IMR-90 (cell line): Measurements from ENCODE around the gene RPUSD1. TPM values are rescaled to one million over a fixed set of nuclear protein-coding genes. Genes with fewer than 3 reads are reported as not detected.

Source experiments
- ATAC-seq: fragments of 200-7000 bp; cut with Tn5 transposase; 2 replicates; pipeline ENCODE4 v1.9.1; 2020; ENCODE audit warnings: low read depth, mild to moderate bottlenecking, moderate library complexity
- BruUV-seq: library from RNA; stranded (reverse); fragments of 400-500 nt; replicated peaks from 2 replicates; lab custom pipeline; 2021; lab: Mats Ljungman, UMichigan
- CTCF ChIA-PET: fragments of 300-600 bp; formaldehyde crosslinking; extraction: SDS; loops from one replicate; lab custom pipeline; 2021; ENCODE audit warnings: antibody characterized with exemption; lab: Yijun Ruan, JAX
- POLR2A ChIA-PET: fragments of 300-600 bp; sonication (Branson Sonifier 250); formaldehyde crosslinking; loops from one replicate; lab custom pipeline; 2022; ENCODE audit warnings: antibody characterized with exemption; ENCODE audit not compliant: unreplicated experiment; lab: Charles Lee
- DNase-seq: peaks from one replicate; pipeline ENCODE4 v3.0.0; 2013
- H2AFZ ChIP-seq: replicated peaks from 2 replicates; pipeline ENCODE3; 2013; ENCODE audit warnings: low read length, mild to moderate bottlenecking; ENCODE audit not compliant: poor library complexity
- H2AK5ac ChIP-seq: 2 replicates; pipeline ENCODE4 v1.6.1; 2013; ENCODE audit warnings: low read depth, low read length, inconsistent platforms
- H2AK9ac ChIP-seq: replicated peaks from 2 replicates; pipeline ENCODE3; 2013; ENCODE audit warnings: mild to moderate bottlenecking, low read depth, low read length, moderate library complexity; ENCODE audit not compliant: poor library complexity
- H2BK120ac ChIP-seq: 2 replicates; pipeline ENCODE4 v1.6.1; 2013; ENCODE audit warnings: low read depth, low read length, inconsistent platforms
- H2BK15ac ChIP-seq: 3 replicates; pipeline ENCODE4 v1.6.1; 2013; ENCODE audit warnings: low read depth, low read length, inconsistent platforms
- H2BK20ac ChIP-seq: 2 replicates; pipeline ENCODE4 v1.6.1; 2013; ENCODE audit warnings: low read depth, mild to moderate bottlenecking, inconsistent platforms, low read length, moderate library complexity
- H2BK5ac ChIP-seq: 2 replicates; pipeline ENCODE4 v1.6.1; 2013; ENCODE audit warnings: mild to moderate bottlenecking, low read depth, low read length, inconsistent platforms; ENCODE audit not compliant: poor library complexity, severe bottlenecking
- H3K14ac ChIP-seq: replicated peaks from 2 replicates; pipeline ENCODE4 v1.6.1; 2013; ENCODE audit warnings: low read depth, low read length, inconsistent platforms
- H3K18ac ChIP-seq: 2 replicates; pipeline ENCODE4 v1.6.1; 2013; ENCODE audit warnings: low read depth, low read length, control low read depth
- H3K23ac ChIP-seq: 2 replicates; pipeline ENCODE4 v1.6.1; 2013; ENCODE audit warnings: low read depth, low read length, inconsistent platforms
- H3K27ac ChIP-seq: 2 replicates; pipeline ENCODE4 v1.5.1; 2013; ENCODE audit warnings: mild to moderate bottlenecking, control low read depth, low read length; ENCODE audit not compliant: insufficient read depth
- H3K27me3 ChIP-seq: 2 replicates; pipeline ENCODE4 v1.6.1; 2013; ENCODE audit warnings: low read length; ENCODE audit not compliant: control insufficient read depth, insufficient read depth
- H3K36me3 ChIP-seq: 2 replicates; pipeline ENCODE4 v1.6.1; 2013; ENCODE audit warnings: low read length, mixed read lengths; ENCODE audit not compliant: control insufficient read depth, insufficient read depth
- H3K4ac ChIP-seq: 2 replicates; pipeline ENCODE4 v1.6.1; 2013; ENCODE audit warnings: low read depth, low read length, inconsistent platforms
- H3K4me1 ChIP-seq: 2 replicates; pipeline ENCODE4 v1.6.1; 2013; ENCODE audit warnings: low read length, mixed read lengths; ENCODE audit not compliant: control insufficient read depth, insufficient read depth
- H3K4me2 ChIP-seq: 2 replicates; pipeline ENCODE4 v1.6.1; 2013; ENCODE audit warnings: low read depth, mild to moderate bottlenecking, control low read depth, low read length, moderate library complexity
- H3K4me3 ChIP-seq: 2 replicates; pipeline ENCODE4 v1.5.1; 2013; ENCODE audit warnings: low read depth, mild to moderate bottlenecking, control low read depth, low read length, moderate library complexity; ENCODE audit not compliant: insufficient read depth
- H3K56ac ChIP-seq: 2 replicates; pipeline ENCODE4 v1.6.1; 2013; ENCODE audit warnings: low read length, inconsistent platforms; ENCODE audit not compliant: insufficient read depth; ENCODE audit errors: extremely low read depth
- H3K79me1 ChIP-seq, 2 experiments: 2 replicates each; pipeline ENCODE4 v1.6.1; 2013; ENCODE audit warnings: low read length in 2 of 2, inconsistent platforms in 1 of 2, low read depth in 1 of 2
- H3K9ac ChIP-seq: 2 replicates; pipeline ENCODE4 v1.6.1; 2013; ENCODE audit warnings: low read depth, low read length, control low read depth
- H3K9me1 ChIP-seq: 2 replicates; pipeline ENCODE4 v1.6.1; 2013; ENCODE audit warnings: low read length, inconsistent platforms; ENCODE audit not compliant: insufficient read depth
- H3K9me3 ChIP-seq: 2 replicates; pipeline ENCODE4 v1.6.1; 2013; ENCODE audit warnings: low read length; ENCODE audit not compliant: control insufficient read depth, insufficient read depth
- H4K20me1 ChIP-seq: 2 replicates; pipeline ENCODE4 v1.6.1; 2013; ENCODE audit warnings: low read length, inconsistent platforms; ENCODE audit not compliant: insufficient read depth
- H4K5ac ChIP-seq: 2 replicates; pipeline ENCODE4 v1.6.1; 2013; ENCODE audit warnings: mild to moderate bottlenecking, low read depth, low read length, control low read depth
- H4K8ac ChIP-seq, 2 experiments: 2 replicates each; pipeline ENCODE4 v1.6.1; 2013; ENCODE audit warnings: low read depth in 2 of 2, low read length in 2 of 2, control low read depth in 1 of 2, inconsistent platforms in 1 of 2
- H4K91ac ChIP-seq: 2 replicates; pipeline ENCODE4 v1.6.1; 2013; ENCODE audit warnings: low read depth, low read length, inconsistent platforms; ENCODE audit not compliant: insufficient read depth
- BHLHE40 ChIP-seq: fragments of 150-350 bp; IDR thresholded peaks from 2 replicates; pipeline ENCODE4 v1.6.1; 2016; ENCODE audit warnings: mild to moderate bottlenecking, low read depth, low read length
- CEBPB ChIP-seq: IDR thresholded peaks from 2 replicates; pipeline ENCODE4 v1.6.1; 2012; ENCODE audit warnings: low read depth, low read length, improper control_type of control experiment
- CHD1 ChIP-seq: IDR thresholded peaks from 2 replicates; pipeline ENCODE4 v1.6.1; 2012; ENCODE audit warnings: low read depth, low read length, improper control_type of control experiment
- FOS ChIP-seq: fragments of 150-350 bp; IDR thresholded peaks from 2 replicates; pipeline ENCODE4 v1.6.1; 2016; ENCODE audit warnings: low read depth, low read length
- MAFK ChIP-seq: IDR thresholded peaks from 2 replicates; pipeline ENCODE4 v1.6.1; 2012; ENCODE audit warnings: low read depth, low read length, improper control_type of control experiment
- MAZ ChIP-seq: IDR thresholded peaks from 2 replicates; pipeline ENCODE4 v1.6.1; 2012; ENCODE audit warnings: low read depth, mild to moderate bottlenecking, low read length, improper control_type of control experiment, moderate library complexity, borderline replicate concordance
- MXI1 ChIP-seq: IDR thresholded peaks from 2 replicates; pipeline ENCODE4 v1.6.1; 2012; ENCODE audit warnings: low read depth, mild to moderate bottlenecking, low read length, moderate library complexity, borderline replicate concordance
- NFE2L2 ChIP-seq: fragments of 150-350 bp; IDR thresholded peaks from 2 replicates; pipeline ENCODE4 v1.6.1; 2016; ENCODE audit warnings: low read depth, mild to moderate bottlenecking, low read length
- POLR2A ChIP-seq: IDR thresholded peaks from 2 replicates; pipeline ENCODE4 v1.6.1; 2012; ENCODE audit warnings: mild to moderate bottlenecking, low read depth, low read length
- RAD21 ChIP-seq: IDR thresholded peaks from 2 replicates; pipeline ENCODE4 v1.6.1; 2012; ENCODE audit warnings: low read length, improper control_type of control experiment
- RCOR1 ChIP-seq: IDR thresholded peaks from 2 replicates; pipeline ENCODE4 v1.6.1; 2012; ENCODE audit warnings: mild to moderate bottlenecking, low read length, improper control_type of control experiment; ENCODE audit not compliant: insufficient replicate concordance
- RFX5 ChIP-seq: IDR thresholded peaks from 2 replicates; pipeline ENCODE4 v1.8.0; 2012; ENCODE audit warnings: low read depth, mild to moderate bottlenecking, low read length, moderate library complexity
- SMC3 ChIP-seq: fragments of 150-350 bp; IDR thresholded peaks from 2 replicates; pipeline ENCODE4 v1.6.1; 2016; ENCODE audit warnings: low read depth, mild to moderate bottlenecking, antibody characterized with exemption, low read length, moderate library complexity
- WGBS, 2 experiments: methylation state at CpG; one replicate each; pipeline versions ENCODE4 v1.1.5 to v1.1.7; 2013; ENCODE audit warnings: missing lambda C conversion rate in 2 of 2; ENCODE audit not compliant: insufficient read length in 1 of 2; ENCODE audit errors: extremely low coverage in 2 of 2; 5-methylcytosine and 5-hydroxymethylcytosine counted together
- dilution Hi-C: fragments of 300-500 bp; cut with HindIII; formaldehyde crosslinking; loops from one replicate; pipeline ENCODE4 v1.14.3; 2018; ENCODE audit warnings: low sequenced_read_pairs; ENCODE audit not compliant: unreplicated experiment
- in situ Hi-C: fragments of 300-500 bp; cut with MboI; formaldehyde crosslinking; loops from 3 replicates; pipeline ENCODE4 v1.14.3; 2019; ENCODE audit warnings: low sequenced_read_pairs, inconsistent platforms, mixed read lengths
- intact Hi-C: fragments of 100-400 bp; cut with micrococcal nuclease; formaldehyde crosslinking; loops from 2 replicates; pipeline ENCODE4 v1.10.0; 2022
- polyA plus RNA-seq, 3 experiments: library from polyadenylated mRNA; depleted of rRNA; stranded (reverse); fragments of >200 nt; gene quantifications; 2 replicates each; pipeline ENCODE4 v1.2.3, GENCODE V29; 2012; ENCODE audit warnings: low replicate concordance in 1 of 3
- total RNA-seq: library from RNA; depleted of rRNA; stranded (reverse); fragments of >200 nt; gene quantifications from 2 replicates; pipeline ENCODE4 v1.2.3, GENCODE V29; 2012
- TF ChIP-seq, protein P1 (sequence below): fragments of 150-350 bp; IDR thresholded peaks from 2 replicates; pipeline ENCODE4 v1.6.1; 2016; ENCODE audit warnings: low read depth, mild to moderate bottlenecking, low read length, moderate library complexity, borderline replicate concordance
- TF ChIP-seq, protein P2 (sequence below): fragments of 150-350 bp; IDR thresholded peaks from 2 replicates; pipeline ENCODE4 v1.6.1; 2017; ENCODE audit warnings: mild to moderate bottlenecking, antibody characterized with exemption, low read length, low read depth
- TF ChIP-seq, protein P3 (sequence below): conservative IDR thresholded peaks from 2 replicates; pipeline ENCODE4 v1.5.1; 2012; ENCODE audit warnings: mild to moderate bottlenecking, low read depth, low read length, improper control_type of control experiment

Gene RPUSD1
- total and polyA plus RNA-seq, 2 of the 4 experiments (the other 2 are of a cell fraction): 13.1 to 32.3 TPM

DNA sequence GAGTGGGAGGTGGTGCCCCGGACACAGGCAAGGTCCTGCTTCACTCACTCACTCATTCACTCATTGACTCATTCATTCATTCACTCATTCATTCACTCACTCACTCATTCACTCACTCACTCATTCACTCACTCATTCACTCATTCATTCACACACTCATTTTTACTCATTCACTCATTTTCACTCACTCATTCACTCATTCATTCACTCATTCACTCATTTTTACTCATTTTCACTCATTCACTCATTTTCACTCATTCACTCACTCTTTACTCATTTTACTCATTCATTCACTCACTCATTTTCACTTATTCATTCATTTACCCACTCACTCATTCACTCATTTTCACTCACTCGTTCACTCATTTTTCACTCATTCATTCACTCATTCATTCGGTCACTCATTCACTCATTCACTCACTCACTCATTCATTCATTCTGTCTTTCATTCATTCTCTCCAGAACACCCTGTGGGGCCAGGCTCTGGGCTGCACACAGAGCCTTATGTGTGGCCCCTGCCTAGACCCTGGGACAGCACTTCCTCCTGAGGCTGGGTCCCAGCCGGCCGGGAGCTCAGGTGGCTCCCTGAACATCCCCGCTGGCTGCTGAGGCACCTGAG is 9.2 kb downstream of the RPUSD1 start:
- DNase-seq (no peak), ATAC-seq (no peak)
- Histone ChIP-seq H3K9ac (no peak overlapping the region), H2BK20ac (no peak overlapping the region), H4K8ac (no peak overlapping the region), H3K4me1 (peaks cover 5% of the 10 kb centered on the region; the same call in 1 of the 2 replicates), H2AFZ (no peak overlapping the region), H4K20me1 (no peaks in the 10 kb centered on the region), H4K5ac (no peak overlapping the region), H3K4ac (no peak overlapping the region), H3K18ac (no peak overlapping the region), H3K56ac (no peak overlapping the region), H3K4me2 (no peak overlapping the region), H2BK5ac (no peak overlapping the region), H3K23ac (no peak overlapping the region), H3K36me3 (no peaks in the 10 kb centered on the region), H3K27ac (no peak overlapping the region), H3K9me1 (no peaks in the 10 kb centered on the region), H2BK15ac (no peak overlapping the region), H3K14ac (no peak overlapping the region), H2BK120ac (no peak overlapping the region), H3K4me3 (no peak overlapping the region), H3K27me3 (peaks cover 9% of the 10 kb centered on the region; the same call in 1 of the 2 replicates), H3K9me3 (no peaks in the 10 kb centered on the region), H3K79me1 (no peaks in the 10 kb centered on the region), H2AK9ac (no peak overlapping the region), H4K91ac (no peak overlapping the region), H2AK5ac (no peak overlapping the region)
- intact Hi-C loops: no loop called here
- dilution Hi-C loops: no loop called here
- in situ Hi-C loops: no loop called here
- 86 to 100% methylated on average over 1 to 4 of the region's 6 CpGs for WGBS, 2 experiments
- no TSS peak for BruUV-seq
- CTCF ChIA-PET: no interaction called here
- TF ChIP-seq RAD21 (no peak), BHLHE40 (no peak), MAFK (no peak), SMC3 (no peak), MAZ (no peak), RFX5 (no peak), CEBPB (no peak), MXI1 (no peak), CHD1 (no peak), POLR2A (no peak), NFE2L2 (no peak), FOS (no peak), RCOR1 (no peak)
- TF ChIP-seq, protein P1, sequence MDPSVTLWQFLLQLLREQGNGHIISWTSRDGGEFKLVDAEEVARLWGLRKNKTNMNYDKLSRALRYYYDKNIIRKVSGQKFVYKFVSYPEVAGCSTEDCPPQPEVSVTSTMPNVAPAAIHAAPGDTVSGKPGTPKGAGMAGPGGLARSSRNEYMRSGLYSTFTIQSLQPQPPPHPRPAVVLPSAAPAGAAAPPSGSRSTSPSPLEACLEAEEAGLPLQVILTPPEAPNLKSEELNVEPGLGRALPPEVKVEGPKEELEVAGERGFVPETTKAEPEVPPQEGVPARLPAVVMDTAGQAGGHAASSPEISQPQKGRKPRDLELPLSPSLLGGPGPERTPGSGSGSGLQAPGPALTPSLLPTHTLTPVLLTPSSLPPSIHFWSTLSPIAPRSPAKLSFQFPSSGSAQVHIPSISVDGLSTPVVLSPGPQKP: no peak
- TF ChIP-seq, protein P2, sequence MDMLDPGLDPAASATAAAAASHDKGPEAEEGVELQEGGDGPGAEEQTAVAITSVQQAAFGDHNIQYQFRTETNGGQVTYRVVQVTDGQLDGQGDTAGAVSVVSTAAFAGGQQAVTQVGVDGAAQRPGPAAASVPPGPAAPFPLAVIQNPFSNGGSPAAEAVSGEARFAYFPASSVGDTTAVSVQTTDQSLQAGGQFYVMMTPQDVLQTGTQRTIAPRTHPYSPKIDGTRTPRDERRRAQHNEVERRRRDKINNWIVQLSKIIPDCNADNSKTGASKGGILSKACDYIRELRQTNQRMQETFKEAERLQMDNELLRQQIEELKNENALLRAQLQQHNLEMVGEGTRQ: no peak
- TF ChIP-seq, protein P3, sequence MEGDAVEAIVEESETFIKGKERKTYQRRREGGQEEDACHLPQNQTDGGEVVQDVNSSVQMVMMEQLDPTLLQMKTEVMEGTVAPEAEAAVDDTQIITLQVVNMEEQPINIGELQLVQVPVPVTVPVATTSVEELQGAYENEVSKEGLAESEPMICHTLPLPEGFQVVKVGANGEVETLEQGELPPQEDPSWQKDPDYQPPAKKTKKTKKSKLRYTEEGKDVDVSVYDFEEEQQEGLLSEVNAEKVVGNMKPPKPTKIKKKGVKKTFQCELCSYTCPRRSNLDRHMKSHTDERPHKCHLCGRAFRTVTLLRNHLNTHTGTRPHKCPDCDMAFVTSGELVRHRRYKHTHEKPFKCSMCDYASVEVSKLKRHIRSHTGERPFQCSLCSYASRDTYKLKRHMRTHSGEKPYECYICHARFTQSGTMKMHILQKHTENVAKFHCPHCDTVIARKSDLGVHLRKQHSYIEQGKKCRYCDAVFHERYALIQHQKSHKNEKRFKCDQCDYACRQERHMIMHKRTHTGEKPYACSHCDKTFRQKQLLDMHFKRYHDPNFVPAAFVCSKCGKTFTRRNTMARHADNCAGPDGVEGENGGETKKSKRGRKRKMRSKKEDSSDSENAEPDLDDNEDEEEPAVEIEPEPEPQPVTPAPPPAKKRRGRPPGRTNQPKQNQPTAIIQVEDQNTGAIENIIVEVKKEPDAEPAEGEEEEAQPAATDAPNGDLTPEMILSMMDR: no peak
- POLR2A ChIA-PET: no interaction called here
